ENCODE measurements around the gene NSUN2. TPM values are rescaled to one million over a fixed set of nuclear protein-coding genes. Genes with fewer than 3 reads are reported as not detected.

Gene NSUN2
- total and polyA plus RNA-seq, 2 experiments from 2014 or later, result 65.4 to 112 TPM

DNA sequence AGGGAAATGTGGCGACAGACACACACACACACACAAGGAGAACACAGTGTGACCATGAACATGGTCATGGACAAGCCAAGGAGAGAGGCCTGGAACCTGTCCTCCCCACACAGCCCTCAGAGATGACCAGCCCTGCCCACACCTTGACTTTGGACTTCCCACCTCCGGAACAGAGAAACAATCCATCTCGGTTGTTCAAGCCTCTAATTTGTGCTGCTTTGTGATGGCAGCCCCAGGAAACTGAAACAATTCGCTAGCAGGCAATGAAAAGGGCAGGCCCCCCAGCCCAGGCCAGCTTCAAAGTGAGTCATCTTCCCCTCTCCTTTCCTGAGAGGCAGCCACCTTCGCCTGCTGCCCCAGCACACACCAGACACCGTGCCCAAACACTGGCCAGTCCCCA lies 47.7 kb downstream of the NSUN2 start:
- Histone ChIP-seq H3K4me3 (no peak overlapping the region), H3K79me2 (replicated peaks; ENCODE audit: insufficient read depth) (no peaks in the 10 kb centered on the region), H3K9me2 (ENCODE audit: insufficient read depth) (no peaks in the 10 kb centered on the region), H3K4me1 (ENCODE audit: insufficient read depth) (peaks cover 6% of the 10 kb centered on the region; the same call in 1 of the 2 replicates), H3K4me2 (no peak overlapping the region), H3K27ac (ENCODE audit: low read depth) (no peak overlapping the region), H4K20me1 (replicated peaks; ENCODE audit: insufficient read depth) (no peaks in the 10 kb centered on the region), H3K36me3 (ENCODE audit: insufficient read depth) (no peaks in the 10 kb centered on the region), H2AFZ (no peak overlapping the region), H3K27me3 (ENCODE audit: insufficient read depth) (peaks cover 28% of the 10 kb centered on the region), H3F3A (replicated peaks; ENCODE audit: low read depth) (no peaks in the 10 kb centered on the region)
- DNase-seq (ENCODE audit: low spot score) (no peak), ATAC-seq (no peak)
- no peaks in the 10 kb centered on the region for H3K9me3 Mint-ChIP-seq
- H3K36me3 Mint-ChIP-seq (ENCODE audit: low read depth), result no peaks in the 10 kb centered on the region
- H3K27ac Mint-ChIP-seq, result no peak overlapping the region
- no peak for TF ChIP-seq CREB1 (CRISPR knock-in tag; IDR thresholded peaks at IDR 0.05; ENCODE audit: low read depth)
- TF ChIP-seq NANOG (IDR thresholded peaks at IDR 0.05; ENCODE audit: borderline replicate concordance), result no peak
- TF ChIP-seq JUNB (IDR thresholded peaks at IDR 0.05; ENCODE audit: unreplicated experiment), result no peak
- TF ChIP-seq, protein P1, sequence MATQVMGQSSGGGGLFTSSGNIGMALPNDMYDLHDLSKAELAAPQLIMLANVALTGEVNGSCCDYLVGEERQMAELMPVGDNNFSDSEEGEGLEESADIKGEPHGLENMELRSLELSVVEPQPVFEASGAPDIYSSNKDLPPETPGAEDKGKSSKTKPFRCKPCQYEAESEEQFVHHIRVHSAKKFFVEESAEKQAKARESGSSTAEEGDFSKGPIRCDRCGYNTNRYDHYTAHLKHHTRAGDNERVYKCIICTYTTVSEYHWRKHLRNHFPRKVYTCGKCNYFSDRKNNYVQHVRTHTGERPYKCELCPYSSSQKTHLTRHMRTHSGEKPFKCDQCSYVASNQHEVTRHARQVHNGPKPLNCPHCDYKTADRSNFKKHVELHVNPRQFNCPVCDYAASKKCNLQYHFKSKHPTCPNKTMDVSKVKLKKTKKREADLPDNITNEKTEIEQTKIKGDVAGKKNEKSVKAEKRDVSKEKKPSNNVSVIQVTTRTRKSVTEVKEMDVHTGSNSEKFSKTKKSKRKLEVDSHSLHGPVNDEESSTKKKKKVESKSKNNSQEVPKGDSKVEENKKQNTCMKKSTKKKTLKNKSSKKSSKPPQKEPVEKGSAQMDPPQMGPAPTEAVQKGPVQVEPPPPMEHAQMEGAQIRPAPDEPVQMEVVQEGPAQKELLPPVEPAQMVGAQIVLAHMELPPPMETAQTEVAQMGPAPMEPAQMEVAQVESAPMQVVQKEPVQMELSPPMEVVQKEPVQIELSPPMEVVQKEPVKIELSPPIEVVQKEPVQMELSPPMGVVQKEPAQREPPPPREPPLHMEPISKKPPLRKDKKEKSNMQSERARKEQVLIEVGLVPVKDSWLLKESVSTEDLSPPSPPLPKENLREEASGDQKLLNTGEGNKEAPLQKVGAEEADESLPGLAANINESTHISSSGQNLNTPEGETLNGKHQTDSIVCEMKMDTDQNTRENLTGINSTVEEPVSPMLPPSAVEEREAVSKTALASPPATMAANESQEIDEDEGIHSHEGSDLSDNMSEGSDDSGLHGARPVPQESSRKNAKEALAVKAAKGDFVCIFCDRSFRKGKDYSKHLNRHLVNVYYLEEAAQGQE (IDR thresholded peaks at IDR 0.05; ENCODE audit: unreplicated experiment), result no peak
- TF ChIP-seq ZNF114 (CRISPR knock-in tag; IDR thresholded peaks at IDR 0.05), result no peak
- TF ChIP-seq POLR2AphosphoS5 (IDR thresholded peaks at IDR 0.05; ENCODE audit: low read depth), result no peak
- TF ChIP-seq EZH2phosphoT487 (IDR thresholded peaks at IDR 0.05; ENCODE audit: unreplicated experiment), result no peak
- no peak for TF ChIP-seq EZH2 (IDR thresholded peaks at IDR 0.05; ENCODE audit: low read depth, unreplicated experiment)
- no peak for TF ChIP-seq ZNF331 (CRISPR knock-in tag; IDR thresholded peaks at IDR 0.05; ENCODE audit: low read depth)
- TF ChIP-seq, protein P2, sequence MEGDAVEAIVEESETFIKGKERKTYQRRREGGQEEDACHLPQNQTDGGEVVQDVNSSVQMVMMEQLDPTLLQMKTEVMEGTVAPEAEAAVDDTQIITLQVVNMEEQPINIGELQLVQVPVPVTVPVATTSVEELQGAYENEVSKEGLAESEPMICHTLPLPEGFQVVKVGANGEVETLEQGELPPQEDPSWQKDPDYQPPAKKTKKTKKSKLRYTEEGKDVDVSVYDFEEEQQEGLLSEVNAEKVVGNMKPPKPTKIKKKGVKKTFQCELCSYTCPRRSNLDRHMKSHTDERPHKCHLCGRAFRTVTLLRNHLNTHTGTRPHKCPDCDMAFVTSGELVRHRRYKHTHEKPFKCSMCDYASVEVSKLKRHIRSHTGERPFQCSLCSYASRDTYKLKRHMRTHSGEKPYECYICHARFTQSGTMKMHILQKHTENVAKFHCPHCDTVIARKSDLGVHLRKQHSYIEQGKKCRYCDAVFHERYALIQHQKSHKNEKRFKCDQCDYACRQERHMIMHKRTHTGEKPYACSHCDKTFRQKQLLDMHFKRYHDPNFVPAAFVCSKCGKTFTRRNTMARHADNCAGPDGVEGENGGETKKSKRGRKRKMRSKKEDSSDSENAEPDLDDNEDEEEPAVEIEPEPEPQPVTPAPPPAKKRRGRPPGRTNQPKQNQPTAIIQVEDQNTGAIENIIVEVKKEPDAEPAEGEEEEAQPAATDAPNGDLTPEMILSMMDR (conservative IDR thresholded peaks at IDR 0.05; ENCODE audit: low read depth in 2 of 2), result no peak
- TF ChIP-seq, protein P3, sequence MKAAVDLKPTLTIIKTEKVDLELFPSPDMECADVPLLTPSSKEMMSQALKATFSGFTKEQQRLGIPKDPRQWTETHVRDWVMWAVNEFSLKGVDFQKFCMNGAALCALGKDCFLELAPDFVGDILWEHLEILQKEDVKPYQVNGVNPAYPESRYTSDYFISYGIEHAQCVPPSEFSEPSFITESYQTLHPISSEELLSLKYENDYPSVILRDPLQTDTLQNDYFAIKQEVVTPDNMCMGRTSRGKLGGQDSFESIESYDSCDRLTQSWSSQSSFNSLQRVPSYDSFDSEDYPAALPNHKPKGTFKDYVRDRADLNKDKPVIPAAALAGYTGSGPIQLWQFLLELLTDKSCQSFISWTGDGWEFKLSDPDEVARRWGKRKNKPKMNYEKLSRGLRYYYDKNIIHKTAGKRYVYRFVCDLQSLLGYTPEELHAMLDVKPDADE (IDR thresholded peaks at IDR 0.05), result no peak
- TF ChIP-seq, protein P4, sequence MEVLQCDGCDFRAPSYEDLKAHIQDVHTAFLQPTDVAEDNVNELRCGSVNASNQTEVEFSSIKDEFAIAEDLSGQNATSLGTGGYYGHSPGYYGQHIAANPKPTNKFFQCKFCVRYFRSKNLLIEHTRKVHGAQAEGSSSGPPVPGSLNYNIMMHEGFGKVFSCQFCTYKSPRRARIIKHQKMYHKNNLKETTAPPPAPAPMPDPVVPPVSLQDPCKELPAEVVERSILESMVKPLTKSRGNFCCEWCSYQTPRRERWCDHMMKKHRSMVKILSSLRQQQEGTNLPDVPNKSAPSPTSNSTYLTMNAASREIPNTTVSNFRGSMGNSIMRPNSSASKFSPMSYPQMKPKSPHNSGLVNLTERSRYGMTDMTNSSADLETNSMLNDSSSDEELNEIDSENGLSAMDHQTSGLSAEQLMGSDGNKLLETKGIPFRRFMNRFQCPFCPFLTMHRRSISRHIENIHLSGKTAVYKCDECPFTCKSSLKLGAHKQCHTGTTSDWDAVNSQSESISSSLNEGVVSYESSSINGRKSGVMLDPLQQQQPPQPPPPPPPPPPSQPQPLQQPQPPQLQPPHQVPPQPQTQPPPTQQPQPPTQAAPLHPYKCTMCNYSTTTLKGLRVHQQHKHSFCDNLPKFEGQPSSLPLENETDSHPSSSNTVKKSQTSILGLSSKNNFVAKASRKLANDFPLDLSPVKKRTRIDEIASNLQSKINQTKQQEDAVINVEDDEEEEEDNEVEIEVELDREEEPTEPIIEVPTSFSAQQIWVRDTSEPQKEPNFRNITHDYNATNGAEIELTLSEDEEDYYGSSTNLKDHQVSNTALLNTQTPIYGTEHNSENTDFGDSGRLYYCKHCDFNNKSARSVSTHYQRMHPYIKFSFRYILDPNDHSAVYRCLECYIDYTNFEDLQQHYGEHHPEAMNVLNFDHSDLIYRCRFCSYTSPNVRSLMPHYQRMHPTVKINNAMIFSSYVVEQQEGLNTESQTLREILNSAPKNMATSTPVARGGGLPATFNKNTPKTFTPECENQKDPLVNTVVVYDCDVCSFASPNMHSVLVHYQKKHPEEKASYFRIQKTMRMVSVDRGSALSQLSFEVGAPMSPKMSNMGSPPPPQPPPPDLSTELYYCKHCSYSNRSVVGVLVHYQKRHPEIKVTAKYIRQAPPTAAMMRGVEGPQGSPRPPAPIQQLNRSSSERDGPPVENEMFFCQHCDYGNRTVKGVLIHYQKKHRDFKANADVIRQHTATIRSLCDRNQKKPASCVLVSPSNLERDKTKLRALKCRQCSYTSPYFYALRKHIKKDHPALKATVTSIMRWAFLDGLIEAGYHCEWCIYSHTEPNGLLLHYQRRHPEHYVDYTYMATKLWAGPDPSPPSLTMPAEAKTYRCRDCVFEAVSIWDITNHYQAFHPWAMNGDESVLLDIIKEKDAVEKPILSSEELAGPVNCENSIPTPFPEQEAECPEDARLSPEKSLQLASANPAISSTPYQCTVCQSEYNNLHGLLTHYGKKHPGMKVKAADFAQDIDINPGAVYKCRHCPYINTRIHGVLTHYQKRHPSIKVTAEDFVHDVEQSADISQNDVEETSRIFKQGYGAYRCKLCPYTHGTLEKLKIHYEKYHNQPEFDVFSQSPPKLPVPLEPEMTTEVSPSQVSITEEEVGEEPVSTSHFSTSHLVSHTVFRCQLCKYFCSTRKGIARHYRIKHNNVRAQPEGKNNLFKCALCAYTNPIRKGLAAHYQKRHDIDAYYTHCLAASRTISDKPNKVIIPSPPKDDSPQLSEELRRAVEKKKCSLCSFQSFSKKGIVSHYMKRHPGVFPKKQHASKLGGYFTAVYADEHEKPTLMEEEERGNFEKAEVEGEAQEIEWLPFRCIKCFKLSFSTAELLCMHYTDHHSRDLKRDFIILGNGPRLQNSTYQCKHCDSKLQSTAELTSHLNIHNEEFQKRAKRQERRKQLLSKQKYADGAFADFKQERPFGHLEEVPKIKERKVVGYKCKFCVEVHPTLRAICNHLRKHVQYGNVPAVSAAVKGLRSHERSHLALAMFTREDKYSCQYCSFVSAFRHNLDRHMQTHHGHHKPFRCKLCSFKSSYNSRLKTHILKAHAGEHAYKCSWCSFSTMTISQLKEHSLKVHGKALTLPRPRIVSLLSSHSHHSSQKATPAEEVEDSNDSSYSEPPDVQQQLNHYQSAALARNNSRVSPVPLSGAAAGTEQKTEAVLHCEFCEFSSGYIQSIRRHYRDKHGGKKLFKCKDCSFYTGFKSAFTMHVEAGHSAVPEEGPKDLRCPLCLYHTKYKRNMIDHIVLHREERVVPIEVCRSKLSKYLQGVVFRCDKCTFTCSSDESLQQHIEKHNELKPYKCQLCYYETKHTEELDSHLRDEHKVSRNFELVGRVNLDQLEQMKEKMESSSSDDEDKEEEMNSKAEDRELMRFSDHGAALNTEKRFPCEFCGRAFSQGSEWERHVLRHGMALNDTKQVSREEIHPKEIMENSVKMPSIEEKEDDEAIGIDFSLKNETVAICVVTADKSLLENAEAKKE (CRISPR knock-in tag; IDR thresholded peaks at IDR 0.05), result no peak
- TF ChIP-seq STAT1 (IDR thresholded peaks at IDR 0.05; ENCODE audit: unreplicated experiment), result no peak
- H3K27me3 Mint-ChIP-seq (ENCODE audit: insufficient read depth, low read depth, poor library complexity), result peaks cover 23% of the 10 kb centered on the region
- peaks cover 8% of the 10 kb centered on the region for H3K4me1 Mint-ChIP-seq
- H3K4me3 Mint-ChIP-seq, result no peak overlapping the region
